Measurements from ENCODE around the gene TEX35.
"Not testable (repeated sequence)": the region's sequence is repeated elsewhere in the genome, so short reads cannot be mapped to it uniquely, and the experiment has no call there.

The TEX35 gene

GRCh38 chr1:178495158-178495557, 17.8 kb upstream of the TEX35 start:
- DNase-seq, result no peak

GRCh38 chr1:178495741-178496409, 17.0 kb upstream of the TEX35 start:
- DNase-seq, result no peak

- DNase-seq, result no peak
Observed at GRCh38 chr1:178496410-178497135, 16.3 kb upstream of the TEX35 start, which contains the start of gene CLEC20A. Gene CLEC20A, minus strand, starts transcription at chr1:178496964. Its CDS starts 25 bp downstream, at chr1:178496939.

GRCh38 chr1:178497903-178498478, 14.9 kb upstream of the TEX35 start:
- DNase-seq, result no peak

GRCh38 chr1:178498896-178499675, 13.8 kb upstream of the TEX35 start:
- DNase-seq, result no peak

GRCh38 chr1:178500091-178500770, 12.7 kb upstream of the TEX35 start:
- DNase-seq, result no peak

GRCh38 chr1:178500936-178501554, 11.9 kb upstream of the TEX35 start:
- no peak for DNase-seq

GRCh38 chr1:178501705-178502329, 11.1 kb upstream of the TEX35 start:
- DNase-seq, result peak; percentile 65 to 78

- DNase-seq, result no peak
Observed at GRCh38 chr1:178502330-178502714, 10.6 kb upstream of the TEX35 start.

- DNase-seq, result no peak
Observed at GRCh38 chr1:178502856-178503255, 10.1 kb upstream of the TEX35 start.

- DNase-seq, result not testable (repeated sequence)
Observed at GRCh38 chr1:178503316-178503715, 9.6 kb upstream of the TEX35 start.

GRCh38 chr1:178503849-178504248, 9.1 kb upstream of the TEX35 start:
- no peak for DNase-seq

- no peak for DNase-seq
Observed at GRCh38 chr1:178504286-178504685, 8.6 kb upstream of the TEX35 start.

GRCh38 chr1:178506177-178506576, 6.7 kb upstream of the TEX35 start:
- no peak for DNase-seq

- DNase-seq, result no peak
Observed at GRCh38 chr1:178506669-178507068, 6.2 kb upstream of the TEX35 start.

- DNase-seq, result no peak
Observed at GRCh38 chr1:178509414-178510007, 3.4 kb upstream of the TEX35 start.

GRCh38 chr1:178510155-178510554, 2.8 kb upstream of the TEX35 start:
- no peak for DNase-seq

- DNase-seq, result no peak
Observed at GRCh38 chr1:178513278-178513983, 522 bp downstream of the TEX35 start.

- DNase-seq, result no peak
Observed at GRCh38 chr1:178516110-178516509, 3.2 kb downstream of the TEX35 start.

GRCh38 chr1:178518894-178519293, 6.0 kb downstream of the TEX35 start:
- DNase-seq, result no peak

Measured in inflammatory macrophage (primary cell).